ENCODE data around the gene NMNAT3. TPM values are rescaled to one million over a fixed set of nuclear protein-coding genes. Genes with fewer than 3 reads are reported as not detected.
"Not testable (repeated sequence)": the region's sequence is repeated elsewhere in the genome, so short reads cannot be mapped to it uniquely, and the experiment has no call there.

Gene NMNAT3
- total RNA-seq, 1 experiment from 2014 or later: 4.8 TPM

GRCh38 chr3:139585820-139586219 lies 92.0 kb downstream of the NMNAT3 start:
- H3K9me2 ChIP-seq (replicated peaks; ENCODE audit: low read length): no peaks in the 10 kb centered on the region
- H3K27ac ChIP-seq (ENCODE audit: low read length): no peak overlapping the region
- no peaks in the 10 kb centered on the region for H3F3A ChIP-seq (ENCODE audit: low read length, unreplicated experiment)
- TF ChIP-seq EZH2phosphoT487 (IDR thresholded peaks at IDR 0.05; ENCODE audit: borderline replicate concordance, low read length): no peak
- TF ChIP-seq EZH2 (IDR thresholded peaks at IDR 0.05; ENCODE audit: low read length, unreplicated experiment): no peak
- TF ChIP-seq CTCF (conservative IDR thresholded peaks at IDR 0.05; ENCODE audit: low read depth, low read length): no peak
- no peak overlapping the region for H2AFZ ChIP-seq (ENCODE audit: low read length)
- H3K9ac ChIP-seq (ENCODE audit: low read length): no peak overlapping the region
- H3K79me2 ChIP-seq (ENCODE audit: low read length): no peaks in the 10 kb centered on the region
- H3K27me3 ChIP-seq (ENCODE audit: low read length): no peaks in the 10 kb centered on the region
- ATAC-seq: no peak
- no peak for DNase-seq
- no peaks in the 10 kb centered on the region for H3K4me1 ChIP-seq (ENCODE audit: insufficient read depth, low read length)
- ChIA-PET POLR2A (ENCODE audit: unreplicated experiment) (no interaction called here), CTCF (no interaction called here)
- BruUV-seq (replicated peaks): no TSS peak
- intact Hi-C loops (cut with micrococcal nuclease): no loop called here
- H3K9me3 ChIP-seq (ENCODE audit: low read length): no peaks in the 10 kb centered on the region
- no peak overlapping the region for H3K4me2 ChIP-seq (ENCODE audit: low read length)
- H3K36me3 ChIP-seq (ENCODE audit: low read depth, low read length): no peaks in the 10 kb centered on the region
- H3K4me3 ChIP-seq (ENCODE audit: low read length): no peak overlapping the region
- H4K20me1 ChIP-seq (ENCODE audit: low read length): no peaks in the 10 kb centered on the region

GRCh38 chr3:139583651-139584050 lies 94.1 kb downstream of the NMNAT3 start:
- intact Hi-C loops (cut with micrococcal nuclease); POLR2A ChIA-PET (ENCODE audit: unreplicated experiment): not testable (repeated sequence)

GRCh38 chr3:139578783-139579182 lies 99.0 kb downstream of the NMNAT3 start:
- ChIA-PET POLR2A (ENCODE audit: unreplicated experiment) (no interaction called here), CTCF (no interaction called here)
- Histone ChIP-seq H3K27me3 (ENCODE audit: low read length) (no peaks in the 10 kb centered on the region), H3K4me3 (ENCODE audit: low read length) (no peak overlapping the region), H3K27ac (ENCODE audit: low read length) (no peak overlapping the region), H2AFZ (ENCODE audit: low read length) (no peak overlapping the region), H3K9ac (ENCODE audit: low read length) (no peak overlapping the region), H3K9me3 (ENCODE audit: low read length) (no peaks in the 10 kb centered on the region), H3K36me3 (ENCODE audit: low read depth, low read length) (no peaks in the 10 kb centered on the region), H3K79me2 (ENCODE audit: low read length) (no peaks in the 10 kb centered on the region), H3K9me2 (replicated peaks; ENCODE audit: low read length) (no peaks in the 10 kb centered on the region), H3F3A (ENCODE audit: low read length, unreplicated experiment) (no peaks in the 10 kb centered on the region), H3K4me2 (ENCODE audit: low read length) (no peak overlapping the region), H3K4me1 (ENCODE audit: insufficient read depth, low read length) (no peaks in the 10 kb centered on the region), H4K20me1 (ENCODE audit: low read length) (no peaks in the 10 kb centered on the region)
- TF ChIP-seq EZH2phosphoT487 (IDR thresholded peaks at IDR 0.05; ENCODE audit: borderline replicate concordance, low read length) (no peak), CTCF (conservative IDR thresholded peaks at IDR 0.05; ENCODE audit: low read depth, low read length) (no peak), EZH2 (IDR thresholded peaks at IDR 0.05; ENCODE audit: low read length, unreplicated experiment) (no peak)
- intact Hi-C loops (cut with micrococcal nuclease): no loop called here
- BruUV-seq (replicated peaks): no TSS peak
- DNase-seq (no peak), ATAC-seq (no peak)

More at GRCh38 chr3:139583651-139584050, 94.1 kb downstream of the NMNAT3 start:
- H3K9ac ChIP-seq (ENCODE audit: low read length); CTCF ChIA-PET; H3K4me2 ChIP-seq (ENCODE audit: low read length); H2AFZ ChIP-seq (ENCODE audit: low read length); H3F3A ChIP-seq (ENCODE audit: low read length, unreplicated experiment); H3K36me3 ChIP-seq (ENCODE audit: low read depth, low read length); BruUV-seq (replicated peaks); ATAC-seq; H3K79me2 ChIP-seq (ENCODE audit: low read length); H3K4me1 ChIP-seq (ENCODE audit: insufficient read depth, low read length); H3K27ac ChIP-seq (ENCODE audit: low read length); H3K9me3 ChIP-seq (ENCODE audit: low read length); DNase-seq; H3K27me3 ChIP-seq (ENCODE audit: low read length); H3K9me2 ChIP-seq (replicated peaks; ENCODE audit: low read length); H3K4me3 ChIP-seq (ENCODE audit: low read length); H4K20me1 ChIP-seq (ENCODE audit: low read length): not testable (repeated sequence)
